CD4-positive, alpha-beta T cell treated with Interferon alpha-2 for 1 hour (primary cell): ENCODE results near the gene BABAM2.
"Not testable (repeated sequence)": the region's sequence is repeated elsewhere in the genome, so short reads cannot be mapped to it uniquely, and the experiment has no call there.

Experiments used
- DNase-seq, 2 donors: peaks; one replicate each; pipeline ENCODE4 v3.0.0-alpha.2; 2020 to 2022

BABAM2 gene

GRCh38 chr2:27881815-27882583, 8.5 kb upstream of the BABAM2 start:
- not testable (repeated sequence) for DNase-seq

GRCh38 chr2:27882584-27882922, 8.0 kb upstream of the BABAM2 start:
- not testable (repeated sequence) for DNase-seq

GRCh38 chr2:27884601-27885000, 5.9 kb upstream of the BABAM2 start:
- no peak for DNase-seq

- no peak for DNase-seq
Measured at GRCh38 chr2:27885234-27885633, 5.3 kb upstream of the BABAM2 start.

- DNase-seq = no peak
Measured at GRCh38 chr2:27885661-27886060, 4.9 kb upstream of the BABAM2 start.

- DNase-seq = no peak
Measured at GRCh38 chr2:27886322-27886721, 4.2 kb upstream of the BABAM2 start.

- no peak for DNase-seq
Measured at GRCh38 chr2:27887111-27887510, 3.4 kb upstream of the BABAM2 start.

- DNase-seq = no peak
Measured at GRCh38 chr2:27887830-27888229, 2.7 kb upstream of the BABAM2 start.

GRCh38 chr2:27888790-27889189, 1.7 kb upstream of the BABAM2 start:
- no peak for DNase-seq

- peak in 1 of 2 donors; percentile 25 for DNase-seq
Measured at GRCh38 chr2:27889774-27890145, 769 bp upstream of the BABAM2 start.

- peak; percentile 94 to 96 for DNase-seq
Measured at GRCh38 chr2:27890924-27891672, 569 bp downstream of the BABAM2 start.

- peak in 1 of 2 donors; percentile 19 for DNase-seq
Measured at GRCh38 chr2:27891673-27892105, 1.2 kb downstream of the BABAM2 start.

GRCh38 chr2:27893006-27893405, 2.5 kb downstream of the BABAM2 start:
- DNase-seq = peak; percentile 25 to 75

GRCh38 chr2:27897717-27898116, 7.2 kb downstream of the BABAM2 start:
- DNase-seq = peak in 1 of 2 donors; percentile 41

GRCh38 chr2:27901234-27901633, 10.7 kb downstream of the BABAM2 start:
- no peak for DNase-seq

GRCh38 chr2:27902098-27902497, 11.6 kb downstream of the BABAM2 start:
- no peak for DNase-seq

- DNase-seq = no peak
Measured at GRCh38 chr2:27903018-27903417, 12.5 kb downstream of the BABAM2 start.

GRCh38 chr2:27903649-27904404, 13.3 kb downstream of the BABAM2 start:
- no peak for DNase-seq

- DNase-seq = no peak
Measured at GRCh38 chr2:27904405-27904665, 13.8 kb downstream of the BABAM2 start.

- DNase-seq = no peak
Measured at GRCh38 chr2:27906074-27906473, 15.5 kb downstream of the BABAM2 start.

- DNase-seq = no peak
Measured at GRCh38 chr2:27907547-27907946, 17.0 kb downstream of the BABAM2 start.

GRCh38 chr2:27909901-27910300, 19.4 kb downstream of the BABAM2 start:
- no peak for DNase-seq

- no peak for DNase-seq
Measured at GRCh38 chr2:27911458-27912210, 21.1 kb downstream of the BABAM2 start.
